UCSD-AML1 (cell line): ENCODE data around the gene MAP2.

Source experiments
- DNase-seq: peaks from one replicate; lab custom pipeline; 2025; ENCODE audit not compliant: unreplicated experiment; lab: John Stamatoyannopoulos, UW

Gene MAP2

GRCh38 chr2:209696836-209697711, 273.2 kb downstream of the MAP2 start:
- DNase-seq, result no peak

- no peak for DNase-seq
These were observed 278.9 kb downstream of the MAP2 start for GRCh38 chr2:209702775-209703174.

- no peak for DNase-seq
These were observed 289.4 kb downstream of the MAP2 start for GRCh38 chr2:209713219-209713618.

- DNase-seq, result no peak
These were observed 295.2 kb downstream of the MAP2 start for GRCh38 chr2:209719034-209719433.

- DNase-seq, result no peak
These were observed 297.6 kb downstream of the MAP2 start for GRCh38 chr2:209721497-209721896.

- DNase-seq, result no peak
These were observed 302.5 kb downstream of the MAP2 start for GRCh38 chr2:209726311-209726710.

GRCh38 chr2:209727077-209727476, 303.2 kb downstream of the MAP2 start:
- DNase-seq, result no peak

GRCh38 chr2:209734805-209735204, 311.0 kb downstream of the MAP2 start:
- no peak for DNase-seq

- DNase-seq, result no peak
These were observed 318.1 kb downstream of the MAP2 start for GRCh38 chr2:209741953-209742352.

GRCh38 chr2:209753020-209753419, 329.2 kb downstream of the MAP2 start:
- no peak for DNase-seq

- no peak for DNase-seq
These were observed 333.3 kb downstream of the MAP2 start for GRCh38 chr2:209757163-209757562.

GRCh38 chr2:209761566-209761965, 337.7 kb downstream of the MAP2 start:
- DNase-seq, result no peak

GRCh38 chr2:209762563-209762962, 338.7 kb downstream of the MAP2 start:
- DNase-seq, result no peak

GRCh38 chr2:209763106-209763505, 339.3 kb downstream of the MAP2 start:
- DNase-seq, result no peak

GRCh38 chr2:209766613-209767012, 342.8 kb downstream of the MAP2 start:
- DNase-seq, result no peak

- DNase-seq, result no peak
These were observed 343.5 kb downstream of the MAP2 start for GRCh38 chr2:209767316-209767715.

- DNase-seq, result no peak
These were observed 344.7 kb downstream of the MAP2 start for GRCh38 chr2:209768557-209768956.

GRCh38 chr2:209771474-209772289, 347.8 kb downstream of the MAP2 start, which contains the start of gene UNC80:
Gene UNC80, plus strand, starts transcription at chr2:209771832. Its CDS starts 241 bp downstream, at chr2:209772073.
- no peak for DNase-seq

- no peak for DNase-seq
These were observed 348.4 kb downstream of the MAP2 start for GRCh38 chr2:209772290-209772685.

GRCh38 chr2:209773377-209773776, 349.5 kb downstream of the MAP2 start:
- no peak for DNase-seq
